Epithelial cell of esophagus (primary cell): ENCODE data around the gene NRXN3.

Experiments
- DNase-seq: peaks from one replicate; pipeline ENCODE4 v3.0.0; 2010; ENCODE audit warnings: low read depth
- H3K4me3 ChIP-seq: 2 replicates; pipeline ENCODE4 v1.5.1; 2011; ENCODE audit warnings: mild to moderate bottlenecking, low read length, control low read depth
- TF ChIP-seq, protein P1 (sequence below): IDR thresholded peaks from 2 replicates; pipeline ENCODE4 v1.5.1; 2011; ENCODE audit warnings: low read depth, mild to moderate bottlenecking, low read length, control low read depth, inconsistent platforms; ENCODE audit not compliant: insufficient read depth; ENCODE audit errors: missing control alignments

Gene NRXN3

DNA sequence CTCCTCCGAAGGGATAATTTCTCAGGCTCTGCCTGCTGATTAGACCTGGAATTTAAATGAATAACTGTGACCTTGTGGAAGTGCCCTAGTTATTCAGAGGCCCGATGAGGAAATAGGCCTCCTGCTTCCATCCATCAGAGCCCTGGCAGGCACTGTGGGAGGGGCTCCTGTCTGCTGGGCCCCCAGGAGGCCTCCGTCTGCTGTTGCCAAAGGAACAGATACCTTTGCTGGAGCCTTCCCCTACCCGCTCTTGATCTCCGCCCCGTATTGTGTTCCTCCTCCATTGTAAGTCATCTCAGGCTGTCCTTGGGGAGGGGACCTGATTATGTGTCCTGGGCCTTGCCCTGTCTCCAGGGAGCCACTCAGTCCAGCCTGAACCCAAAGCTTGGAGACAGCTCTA, 112.3 kb downstream of the NRXN3 start:
- no peak for DNase-seq
- TF ChIP-seq, protein P1, sequence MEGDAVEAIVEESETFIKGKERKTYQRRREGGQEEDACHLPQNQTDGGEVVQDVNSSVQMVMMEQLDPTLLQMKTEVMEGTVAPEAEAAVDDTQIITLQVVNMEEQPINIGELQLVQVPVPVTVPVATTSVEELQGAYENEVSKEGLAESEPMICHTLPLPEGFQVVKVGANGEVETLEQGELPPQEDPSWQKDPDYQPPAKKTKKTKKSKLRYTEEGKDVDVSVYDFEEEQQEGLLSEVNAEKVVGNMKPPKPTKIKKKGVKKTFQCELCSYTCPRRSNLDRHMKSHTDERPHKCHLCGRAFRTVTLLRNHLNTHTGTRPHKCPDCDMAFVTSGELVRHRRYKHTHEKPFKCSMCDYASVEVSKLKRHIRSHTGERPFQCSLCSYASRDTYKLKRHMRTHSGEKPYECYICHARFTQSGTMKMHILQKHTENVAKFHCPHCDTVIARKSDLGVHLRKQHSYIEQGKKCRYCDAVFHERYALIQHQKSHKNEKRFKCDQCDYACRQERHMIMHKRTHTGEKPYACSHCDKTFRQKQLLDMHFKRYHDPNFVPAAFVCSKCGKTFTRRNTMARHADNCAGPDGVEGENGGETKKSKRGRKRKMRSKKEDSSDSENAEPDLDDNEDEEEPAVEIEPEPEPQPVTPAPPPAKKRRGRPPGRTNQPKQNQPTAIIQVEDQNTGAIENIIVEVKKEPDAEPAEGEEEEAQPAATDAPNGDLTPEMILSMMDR = no peak

DNA sequence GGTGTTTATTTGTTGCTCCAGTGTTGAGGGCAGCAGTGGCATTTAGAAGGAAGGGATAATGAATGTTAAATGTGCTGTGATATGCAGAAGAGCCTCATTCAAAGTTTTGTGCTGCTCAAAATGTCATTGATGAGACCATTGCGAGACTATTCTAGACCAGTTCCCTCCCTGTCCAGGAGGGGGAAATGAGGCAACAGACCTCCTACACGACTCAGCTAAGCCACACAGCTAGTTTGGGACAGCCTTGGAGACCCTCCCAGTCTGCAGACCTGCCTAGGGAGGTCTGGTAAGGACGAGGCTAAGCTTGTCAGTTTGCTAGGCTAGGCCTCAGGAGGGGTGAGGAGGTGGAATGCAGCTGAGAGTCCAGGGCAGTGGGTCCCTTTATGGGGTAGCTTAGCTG, 116.0 kb downstream of the NRXN3 start:
- TF ChIP-seq, protein P1 = no peak
- DNase-seq = no peak
- H3K4me3 ChIP-seq = no peak overlapping the region

More for the DNA sequence above, 112.3 kb downstream of the NRXN3 start:
- no peak overlapping the region for H3K4me3 ChIP-seq

DNA sequence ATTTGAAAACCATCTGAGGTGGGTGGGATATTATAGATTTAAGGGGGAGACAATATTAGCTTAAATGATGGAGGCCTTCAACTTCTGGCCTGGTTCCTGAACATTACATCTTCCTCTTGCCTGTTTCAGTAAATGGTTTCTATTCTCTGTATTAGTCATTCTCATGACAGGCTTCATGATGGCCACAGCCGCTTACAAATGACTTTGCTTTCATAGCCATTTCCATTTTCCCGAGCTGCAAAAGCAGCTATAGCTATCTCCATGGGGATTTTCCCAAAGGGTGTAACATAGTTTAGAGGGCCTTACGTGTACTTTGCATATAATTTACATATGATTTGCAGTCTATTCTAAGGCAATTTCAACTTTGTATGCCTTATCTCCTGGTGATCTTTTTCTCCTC, 121.8 kb downstream of the NRXN3 start:
- TF ChIP-seq, protein P1 = no peak
- no peak for DNase-seq
- H3K4me3 ChIP-seq = no peak overlapping the region

DNA sequence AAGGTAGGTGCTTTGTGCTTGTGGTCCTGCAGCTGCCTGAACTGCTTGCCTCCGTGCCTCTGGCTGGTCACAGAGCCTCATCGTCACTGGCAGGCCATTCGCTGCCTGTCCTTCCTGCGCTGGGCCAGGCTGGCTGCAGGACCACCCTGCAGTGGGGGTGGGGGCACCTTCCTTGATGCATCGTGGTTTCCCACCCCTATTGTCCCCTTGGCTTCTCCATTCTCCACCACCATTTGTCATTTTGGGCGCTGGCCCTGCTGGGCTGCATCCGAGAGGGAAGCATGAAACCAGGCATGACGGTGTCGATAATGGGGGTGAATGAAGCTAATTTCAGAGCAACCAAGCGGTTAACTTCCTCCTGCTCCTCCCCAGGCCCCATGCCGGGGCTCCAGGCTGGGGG, 127.7 kb downstream of the NRXN3 start:
- TF ChIP-seq, protein P1 = no peak
- no peak for DNase-seq
- H3K4me3 ChIP-seq = no peak overlapping the region

DNA sequence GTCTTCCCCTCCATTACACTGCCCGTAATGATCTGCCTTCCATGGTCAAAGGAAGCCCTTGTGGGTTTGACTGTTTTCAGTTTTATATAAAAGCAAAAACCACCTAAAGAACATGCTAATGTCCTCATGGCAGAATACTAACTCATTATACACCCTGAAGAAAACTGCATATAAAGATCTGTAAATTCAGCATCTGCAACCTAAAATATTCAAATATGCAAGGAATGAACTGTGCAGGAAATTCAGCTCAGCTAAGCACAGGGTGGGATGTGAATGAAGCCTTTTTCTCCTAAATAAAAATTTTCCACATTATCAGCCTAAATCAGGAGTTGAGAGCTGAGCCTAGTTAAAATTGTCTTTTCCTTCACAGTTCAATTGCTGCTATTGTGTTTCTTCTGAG, 128.1 kb downstream of the NRXN3 start:
- H3K4me3 ChIP-seq = no peak overlapping the region
- TF ChIP-seq, protein P1 = no peak
- no peak for DNase-seq

DNA sequence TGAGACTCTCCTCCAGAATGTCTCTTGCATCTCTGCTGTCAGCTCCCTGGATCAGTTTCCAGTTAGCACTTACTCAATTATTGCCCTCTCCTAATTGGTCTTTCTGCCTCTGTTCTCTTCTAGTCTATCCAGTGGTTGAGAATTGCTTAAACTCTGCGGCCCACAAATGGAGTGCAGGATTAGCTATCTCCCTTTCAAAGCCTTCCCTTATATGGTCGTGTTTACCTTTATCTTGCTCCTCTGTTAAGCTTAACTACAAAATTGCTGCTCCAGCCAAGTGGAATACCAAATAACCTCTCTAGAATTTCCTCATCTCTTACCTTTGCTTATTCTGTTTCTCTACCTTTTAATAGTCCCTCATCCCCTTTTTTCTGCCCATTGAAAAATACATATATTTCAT, 132.7 kb downstream of the NRXN3 start:
- TF ChIP-seq, protein P1 = no peak
- H3K4me3 ChIP-seq = no peak overlapping the region

DNA sequence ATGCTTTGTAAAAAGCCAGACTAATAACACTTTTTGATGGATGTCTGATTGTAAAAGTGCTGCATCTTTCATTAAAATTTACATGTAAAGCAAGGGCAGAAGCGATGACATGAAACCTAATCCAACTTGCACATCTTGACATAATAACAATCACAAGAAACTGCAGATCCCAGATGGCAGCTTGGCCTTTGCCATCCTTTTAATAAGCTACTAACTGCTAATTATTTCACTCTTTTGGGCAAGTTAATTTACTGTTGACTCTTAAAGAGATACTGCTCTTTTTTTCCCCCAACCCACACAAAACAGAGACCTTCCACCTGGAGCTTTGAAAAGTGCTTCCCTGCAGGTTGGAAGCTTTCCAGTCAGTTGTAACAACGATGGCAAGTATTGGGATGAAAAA, 137.5 kb downstream of the NRXN3 start:
- no peak for DNase-seq
- TF ChIP-seq, protein P1 = no peak
- no peak overlapping the region for H3K4me3 ChIP-seq

More for the DNA sequence above, 132.7 kb downstream of the NRXN3 start:
- DNase-seq = no peak
